Measurements from ENCODE around the gene FER.

DNA sequence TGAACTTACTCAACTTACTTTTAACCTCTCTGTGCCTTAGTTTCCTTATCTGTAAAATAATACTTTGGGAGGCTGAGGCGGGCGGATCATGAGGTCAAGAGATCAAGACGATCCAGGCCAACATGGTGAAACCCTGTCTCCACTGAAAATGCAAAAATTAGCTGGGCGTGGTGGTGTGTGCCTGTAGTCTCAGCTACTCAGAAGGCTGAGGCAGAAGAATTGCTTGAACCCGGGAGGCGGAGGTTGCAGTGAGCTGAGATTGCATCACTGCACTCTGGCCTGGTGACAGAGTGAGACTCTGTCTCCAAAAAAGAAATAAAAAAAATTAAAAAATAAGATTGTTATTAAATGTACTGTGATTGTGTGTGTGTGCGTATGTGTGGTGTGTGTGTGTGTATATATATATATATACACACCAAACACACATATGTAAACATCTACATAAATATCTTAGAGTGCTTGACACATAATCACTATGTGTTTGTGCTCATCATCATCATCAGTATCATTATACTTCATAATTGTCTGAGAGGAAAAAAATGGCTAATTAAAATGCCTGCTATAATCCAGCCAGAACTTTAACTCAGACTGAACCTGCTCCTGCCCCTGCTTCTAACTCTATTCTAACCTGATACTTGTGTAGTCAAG is 312.8 kb downstream of the FER start:
- TF ChIP-seq, protein P1, sequence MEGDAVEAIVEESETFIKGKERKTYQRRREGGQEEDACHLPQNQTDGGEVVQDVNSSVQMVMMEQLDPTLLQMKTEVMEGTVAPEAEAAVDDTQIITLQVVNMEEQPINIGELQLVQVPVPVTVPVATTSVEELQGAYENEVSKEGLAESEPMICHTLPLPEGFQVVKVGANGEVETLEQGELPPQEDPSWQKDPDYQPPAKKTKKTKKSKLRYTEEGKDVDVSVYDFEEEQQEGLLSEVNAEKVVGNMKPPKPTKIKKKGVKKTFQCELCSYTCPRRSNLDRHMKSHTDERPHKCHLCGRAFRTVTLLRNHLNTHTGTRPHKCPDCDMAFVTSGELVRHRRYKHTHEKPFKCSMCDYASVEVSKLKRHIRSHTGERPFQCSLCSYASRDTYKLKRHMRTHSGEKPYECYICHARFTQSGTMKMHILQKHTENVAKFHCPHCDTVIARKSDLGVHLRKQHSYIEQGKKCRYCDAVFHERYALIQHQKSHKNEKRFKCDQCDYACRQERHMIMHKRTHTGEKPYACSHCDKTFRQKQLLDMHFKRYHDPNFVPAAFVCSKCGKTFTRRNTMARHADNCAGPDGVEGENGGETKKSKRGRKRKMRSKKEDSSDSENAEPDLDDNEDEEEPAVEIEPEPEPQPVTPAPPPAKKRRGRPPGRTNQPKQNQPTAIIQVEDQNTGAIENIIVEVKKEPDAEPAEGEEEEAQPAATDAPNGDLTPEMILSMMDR (IDR thresholded peaks at IDR 0.05; ENCODE audit: borderline replicate concordance, extremely low read depth, low read length, poor library complexity, severe bottlenecking), result no peak
- no peak for TF ChIP-seq EZH2 (IDR thresholded peaks at IDR 0.05; ENCODE audit: borderline replicate concordance, low read depth, low read length, severe bottlenecking)

Measured in DND-41 (cell line).